AG20443 (cell line): Measurements from ENCODE around the gene F2.

ENCODE experiments used
- DNase-seq: peaks from one replicate; pipeline ENCODE4 v3.0.0; 2012; ENCODE audit warnings: low spot score, mixed read lengths

The F2 gene

DNA sequence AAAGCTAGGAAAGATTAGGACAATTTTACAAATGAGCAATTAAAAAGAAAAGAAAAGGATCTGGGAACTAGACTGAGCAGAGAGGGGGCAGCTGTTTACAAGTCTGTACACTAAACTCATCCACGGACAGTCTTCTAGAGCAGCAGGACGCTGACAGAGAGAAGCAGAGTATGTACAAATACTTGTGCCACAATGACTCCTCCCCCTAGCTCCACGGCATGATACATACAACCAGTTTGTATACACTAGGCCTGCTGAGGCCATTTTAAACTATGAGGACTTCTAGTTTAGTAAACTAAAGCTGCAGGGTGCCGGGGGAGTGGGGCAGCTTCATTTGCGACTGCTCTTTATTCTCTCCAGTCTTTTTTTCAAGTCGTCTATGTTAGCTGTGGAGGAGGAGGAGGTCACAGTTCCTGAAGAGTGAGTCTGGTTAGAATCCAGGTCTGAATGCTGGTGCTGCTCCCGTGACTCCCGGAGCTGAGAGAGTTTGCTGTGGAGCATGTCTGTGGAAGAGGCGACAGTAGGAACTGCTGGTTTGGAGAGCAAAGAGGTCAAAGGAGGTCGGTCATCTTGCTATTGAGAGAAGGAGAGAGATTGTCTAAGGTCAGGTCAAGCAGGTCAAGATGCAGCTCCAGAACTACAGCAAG lies 24.8 kb downstream of the F2 start:
- no peak for DNase-seq

DNA sequence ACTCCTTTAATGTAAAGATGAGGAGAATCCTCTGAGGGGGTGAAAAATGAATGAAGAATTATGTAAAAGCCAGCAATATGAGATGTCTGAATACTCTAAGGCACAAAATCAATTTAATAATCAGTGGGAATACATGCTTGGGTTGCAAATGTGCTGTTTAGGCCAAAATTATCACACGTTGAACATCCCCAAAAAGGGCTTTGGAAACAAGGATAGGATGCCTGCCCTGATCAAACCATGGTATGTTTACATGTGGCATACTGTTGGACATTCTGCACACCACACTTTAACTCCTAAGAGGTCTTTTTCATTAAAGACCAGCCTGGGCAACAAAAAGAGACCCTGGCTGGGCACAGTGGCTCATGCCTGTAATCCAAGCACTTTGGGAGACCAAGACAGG lies 26.3 kb downstream of the F2 start:
- DNase-seq: no peak

DNA sequence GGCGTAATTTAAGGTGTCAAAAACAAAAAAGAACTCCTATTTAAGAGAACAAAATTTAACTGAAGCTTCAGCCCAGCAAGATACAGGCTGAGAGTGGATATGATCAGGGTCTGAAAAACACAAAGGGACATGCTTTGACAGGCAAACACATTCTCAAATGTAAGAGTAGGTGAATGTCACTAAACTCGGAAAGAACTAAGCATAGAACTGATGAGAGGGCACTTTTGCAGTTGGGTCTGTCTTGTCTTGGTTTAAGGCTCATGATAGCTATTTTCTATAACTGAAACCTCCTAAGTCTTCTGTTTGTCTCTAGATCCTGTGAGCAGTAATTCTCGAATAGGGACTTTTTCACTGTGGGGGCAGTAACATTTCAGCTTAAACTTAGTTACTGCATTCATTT lies 27.0 kb downstream of the F2 start:
- DNase-seq: no peak

DNA sequence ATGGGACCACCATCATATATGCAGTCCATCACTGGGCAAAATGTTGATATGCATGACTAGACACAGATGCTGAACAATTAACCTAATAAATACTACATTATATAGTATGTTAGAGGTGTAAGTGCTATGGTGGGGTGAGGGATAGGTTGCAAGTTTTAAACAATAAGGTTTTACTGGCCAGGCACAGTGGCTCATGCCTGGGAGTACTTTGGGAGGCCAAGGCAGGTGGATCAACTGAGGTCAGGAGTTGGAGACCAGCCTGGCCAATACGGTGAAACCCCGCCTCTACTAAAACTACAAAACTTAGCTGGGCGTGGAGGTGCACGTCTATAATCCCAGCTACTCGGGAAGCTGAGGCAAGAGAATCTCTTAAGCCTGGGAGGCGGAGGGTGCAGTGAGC lies 28.1 kb downstream of the F2 start:
- DNase-seq: no peak

DNA sequence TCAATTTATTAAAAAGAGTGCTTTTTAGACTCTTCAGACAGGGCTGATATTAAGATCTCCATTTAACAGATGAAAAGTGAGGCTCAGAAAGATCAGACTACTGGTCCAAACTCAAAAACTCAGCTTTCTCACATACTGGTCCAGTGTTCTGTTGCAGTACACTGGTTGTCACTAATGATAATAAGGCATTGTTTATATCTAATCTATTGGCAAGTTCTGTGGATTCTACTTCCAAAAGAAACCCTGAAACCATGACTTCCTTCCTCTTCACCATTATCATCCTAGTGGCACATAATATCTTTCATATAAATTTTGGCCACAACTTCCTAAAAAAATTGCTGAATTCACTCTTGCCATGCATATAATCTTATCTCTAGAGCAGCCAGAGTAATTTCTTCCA lies 36.9 kb downstream of the F2 start:
- no peak for DNase-seq

DNA sequence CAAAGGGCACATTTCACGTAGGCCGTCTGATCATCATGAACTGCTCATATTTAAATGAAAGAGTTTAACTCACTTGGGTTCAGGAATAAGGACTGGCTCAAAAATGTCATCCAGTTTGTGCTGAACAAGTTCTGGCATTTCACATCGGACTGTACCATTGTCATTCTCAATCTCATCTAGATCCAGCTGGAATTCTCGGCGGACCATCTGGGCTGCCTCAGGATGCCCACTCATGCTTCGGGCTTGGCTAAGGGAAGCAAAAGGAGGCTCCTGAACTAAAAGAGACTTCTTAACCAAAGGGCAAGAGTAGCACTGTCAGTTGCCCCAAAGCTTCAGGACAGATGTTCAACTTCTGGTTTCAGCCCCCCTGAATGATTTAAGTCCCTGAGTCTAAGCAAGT lies 40.2 kb downstream of the F2 start:
- DNase-seq: no peak

DNA sequence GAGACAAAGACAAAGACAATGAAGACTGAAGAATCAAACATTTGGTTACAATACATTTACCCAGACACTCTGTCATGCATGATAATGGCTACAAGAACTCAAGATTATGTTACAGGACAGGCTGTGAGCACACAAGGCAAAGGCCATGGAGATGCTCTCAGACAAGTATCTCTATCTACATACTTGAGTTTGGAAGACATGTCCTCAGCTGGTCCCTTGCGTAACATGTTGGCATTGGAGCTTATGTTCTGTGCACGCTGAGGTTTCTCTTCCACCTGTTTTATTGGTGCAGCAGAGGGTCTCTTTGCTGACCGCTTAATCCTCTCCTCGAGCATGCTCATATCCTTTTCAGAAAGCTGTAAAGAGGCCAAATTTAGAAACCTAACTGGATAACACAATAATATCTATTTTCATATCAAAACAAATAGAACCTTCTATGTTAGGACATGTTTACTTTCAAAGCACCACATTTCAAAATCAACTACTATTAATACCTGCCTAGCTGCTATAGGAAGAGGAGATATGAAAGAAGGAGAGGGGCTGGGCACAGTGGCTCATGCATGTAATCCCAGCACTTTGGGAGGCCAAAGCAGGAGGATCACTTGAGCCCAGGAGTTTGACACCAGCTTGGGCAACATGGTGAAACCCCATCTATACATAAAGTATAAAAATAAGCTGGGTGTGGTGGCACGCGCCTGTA lies 41.6 kb downstream of the F2 start:
- DNase-seq: no peak

DNA sequence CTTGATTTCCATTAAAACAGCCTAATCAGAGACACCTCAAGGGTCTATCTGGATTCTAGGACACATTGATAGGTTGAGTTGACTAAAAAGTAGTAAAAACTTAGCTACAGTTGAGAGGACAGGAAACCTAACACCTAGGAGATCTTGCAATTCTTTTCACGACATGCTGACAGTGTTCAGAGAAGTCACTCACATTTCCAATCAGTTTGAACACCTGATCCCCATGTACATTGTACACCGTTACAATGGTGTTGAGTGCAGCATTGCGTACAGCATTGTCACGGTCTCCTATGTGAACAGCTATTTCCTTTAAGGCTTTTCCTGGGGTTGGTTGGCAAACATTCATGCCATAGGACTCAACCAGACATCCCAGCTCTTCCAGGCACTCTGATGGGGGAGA lies 42.8 kb downstream of the F2 start:
- no peak for DNase-seq

DNA sequence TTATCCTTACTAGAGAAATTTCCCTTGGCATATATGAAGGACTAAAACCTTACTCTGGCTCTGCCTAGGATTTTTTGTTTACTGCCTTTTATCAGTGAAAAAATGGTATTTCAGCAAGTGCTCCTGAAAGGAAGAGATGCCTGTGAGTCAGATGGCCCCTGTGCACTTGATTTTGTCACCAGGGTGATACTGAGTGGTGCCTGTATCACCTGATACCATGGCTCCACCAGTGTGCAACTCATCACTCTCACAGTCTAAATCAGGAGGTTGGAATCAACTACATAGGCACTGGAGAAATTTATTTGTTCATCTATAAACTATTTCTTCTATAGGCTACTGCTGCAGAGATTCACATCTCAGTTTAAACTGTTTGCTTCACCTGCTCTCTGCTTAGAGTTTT lies 43.2 kb downstream of the F2 start:
- DNase-seq: no peak

DNA sequence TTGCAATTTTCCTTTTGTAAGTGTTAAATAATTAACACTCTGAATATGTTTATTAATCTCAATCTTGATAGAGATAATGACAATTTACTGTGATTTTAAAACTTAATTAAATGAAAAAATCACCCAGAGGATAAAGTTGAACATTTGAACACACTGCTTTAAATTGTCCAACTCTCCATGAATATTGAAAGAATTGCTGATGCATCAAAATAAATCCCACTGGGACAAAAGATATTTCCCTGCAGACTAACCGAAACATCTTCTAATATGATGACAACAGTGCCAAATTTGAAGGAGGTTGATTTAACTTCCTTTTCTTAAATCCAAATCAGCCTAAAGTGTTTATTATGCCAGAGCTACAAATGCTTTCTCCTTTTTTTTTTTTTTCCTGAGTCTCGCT lies 47.6 kb downstream of the F2 start:
- DNase-seq: no peak

DNA sequence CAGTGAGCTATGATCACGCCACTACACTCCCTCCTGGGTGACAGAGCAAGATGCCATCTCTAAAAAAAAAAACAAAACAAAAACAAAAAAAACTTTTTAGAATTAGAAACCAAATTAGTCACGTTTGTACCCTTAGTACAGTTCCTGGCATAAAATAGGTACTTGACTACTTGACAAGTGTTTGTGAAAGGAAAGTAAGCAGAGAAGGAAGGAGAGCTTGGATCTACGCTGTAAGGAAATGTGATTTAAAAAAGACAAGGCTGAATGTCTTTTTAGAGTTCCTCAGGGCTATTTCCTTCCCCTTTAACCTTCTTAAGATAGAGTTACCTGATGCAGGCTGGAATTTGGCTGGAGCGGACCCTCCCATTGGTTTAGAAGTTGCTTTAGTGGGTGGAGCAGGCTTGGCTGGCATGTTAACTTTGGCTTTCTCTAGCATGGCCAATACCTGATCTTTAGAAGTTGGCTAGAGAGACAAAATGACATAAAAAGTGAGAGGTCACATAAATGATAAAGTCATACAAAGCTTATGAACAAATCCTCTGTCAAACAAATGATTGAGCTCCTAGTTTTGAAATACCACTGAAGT lies 50.7 kb downstream of the F2 start:
- DNase-seq: no peak

DNA sequence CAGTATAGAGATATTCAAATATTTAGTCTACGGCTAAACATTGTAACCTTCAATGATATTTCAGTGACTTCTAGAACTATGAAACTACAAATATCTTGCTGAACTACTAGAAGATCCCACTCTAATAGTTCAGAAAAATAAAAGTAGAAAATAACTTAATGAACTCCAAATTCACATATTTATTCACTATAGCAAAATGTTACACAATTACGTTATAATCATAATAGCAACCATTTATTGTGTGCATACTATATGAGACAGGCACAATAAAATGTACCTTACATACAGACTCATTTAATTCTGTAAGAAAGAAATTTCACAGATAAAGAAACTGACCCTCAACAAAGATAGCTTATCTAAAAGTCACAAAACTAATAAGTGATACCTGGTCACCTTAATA lies 57.9 kb downstream of the F2 start:
- no peak for DNase-seq

DNA sequence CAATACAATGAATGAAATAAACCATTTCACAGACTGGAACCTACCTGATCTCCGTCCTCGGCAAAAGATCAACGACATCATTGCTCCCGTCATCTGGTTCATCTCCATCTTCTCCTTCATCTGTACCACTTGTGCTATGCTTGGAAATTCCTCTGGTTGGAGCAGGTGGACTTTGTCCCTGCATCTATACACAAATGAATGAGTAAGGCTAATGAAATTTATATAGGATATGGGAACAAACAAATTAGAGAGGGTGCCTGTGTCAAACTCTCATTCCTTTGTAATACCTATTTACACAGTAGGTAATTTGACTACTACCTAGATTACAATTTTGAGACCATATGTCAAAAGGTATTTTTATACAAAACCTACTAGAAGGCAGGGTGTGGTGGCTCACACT lies 59.4 kb downstream of the F2 start:
- no peak for DNase-seq
